HuH-7.5 (cell line): Measurements from ENCODE around the gene EPS15.
"Not testable (repeated sequence)": the region's sequence is repeated elsewhere in the genome, so short reads cannot be mapped to it uniquely, and the experiment has no call there.

Experiments
- DNase-seq: peaks from one replicate; pipeline ENCODE4 v3.0.0; 2011; ENCODE audit warnings: low spot score

Gene EPS15

GRCh38 chr1:51514733-51515132, 4.3 kb downstream of the EPS15 start:
- no peak for DNase-seq

- DNase-seq, result no peak
Measured at GRCh38 chr1:51512606-51513005, 6.5 kb downstream of the EPS15 start.

- DNase-seq, result no peak
Measured at GRCh38 chr1:51512120-51512519, 6.9 kb downstream of the EPS15 start.

- no peak for DNase-seq
Measured at GRCh38 chr1:51509773-51510172, 9.3 kb downstream of the EPS15 start.

GRCh38 chr1:51506537-51506936, 12.5 kb downstream of the EPS15 start:
- no peak for DNase-seq

GRCh38 chr1:51504806-51505525, 14.1 kb downstream of the EPS15 start:
- no peak for DNase-seq

GRCh38 chr1:51501218-51501630, 17.8 kb downstream of the EPS15 start:
- not testable (repeated sequence) for DNase-seq

GRCh38 chr1:51499694-51500093, 19.4 kb downstream of the EPS15 start:
- DNase-seq, result no peak

GRCh38 chr1:51498924-51499323, 20.1 kb downstream of the EPS15 start:
- DNase-seq, result no peak

GRCh38 chr1:51497340-51497739, 21.7 kb downstream of the EPS15 start:
- no peak for DNase-seq

GRCh38 chr1:51494138-51494830, 24.8 kb downstream of the EPS15 start:
- DNase-seq, result no peak

- DNase-seq, result no peak
Measured at GRCh38 chr1:51491166-51491981, 27.7 kb downstream of the EPS15 start.

GRCh38 chr1:51489472-51489871, 29.6 kb downstream of the EPS15 start:
- no peak for DNase-seq

- DNase-seq, result no peak
Measured at GRCh38 chr1:51488372-51489050, 30.6 kb downstream of the EPS15 start.

GRCh38 chr1:51487628-51488027, 31.4 kb downstream of the EPS15 start:
- DNase-seq, result no peak

- DNase-seq, result no peak
Measured at GRCh38 chr1:51484591-51484990, 34.5 kb downstream of the EPS15 start.

- DNase-seq, result no peak
Measured at GRCh38 chr1:51482881-51483280, 36.2 kb downstream of the EPS15 start.

- DNase-seq, result not testable (repeated sequence)
Measured at GRCh38 chr1:51474832-51475620, 44.0 kb downstream of the EPS15 start.

GRCh38 chr1:51473331-51474115, 45.5 kb downstream of the EPS15 start:
- no peak for DNase-seq

GRCh38 chr1:51472359-51472758, 46.7 kb downstream of the EPS15 start:
- no peak for DNase-seq

GRCh38 chr1:51469518-51469917, 49.5 kb downstream of the EPS15 start:
- DNase-seq, result no peak
